Activated CD4-positive, alpha-beta memory T cell treated with anti-CD3 and anti-CD28 coated beads, Interleukin-2, amount 10 ng/mL, durations not matched to agents 7 days and 5 days (primary cell): ENCODE measurements around the gene LMBRD1. TPM values are rescaled to one million over a fixed set of nuclear protein-coding genes. Genes with fewer than 3 reads are reported as not detected.
"Not testable (repeated sequence)": the region's sequence is repeated elsewhere in the genome, so short reads cannot be mapped to it uniquely, and the experiment has no call there.

Experiments used
- CTCF ChIA-PET: fragments of 350-600 bp; sonication (Branson Sonifier 250); formaldehyde crosslinking; loops from one replicate; lab custom pipeline; 2021; ENCODE audit warnings: antibody characterized with exemption, inconsistent platforms; lab: Charles Lee
- POLR2A ChIA-PET: fragments of 350-600 bp; sonication (Branson Sonifier 250); formaldehyde crosslinking; loops from one replicate; lab custom pipeline; 2021; ENCODE audit warnings: antibody characterized with exemption; lab: Charles Lee
- DNase-seq: peaks from one replicate; pipeline ENCODE4 v3.0.0-alpha.2; 2020
- H3K27ac Mint-ChIP-seq: one replicate; pipeline ENCODE4 v1.8.0; 2021; ENCODE audit warnings: mild to moderate bottlenecking, mixed read lengths
- H3K27me3 Mint-ChIP-seq: one replicate; pipeline ENCODE4 v1.8.0; 2021; ENCODE audit warnings: mixed read lengths
- H3K36me3 Mint-ChIP-seq: one replicate; pipeline ENCODE4 v1.8.0; 2021; ENCODE audit warnings: low read depth, mixed read lengths
- H3K4me1 Mint-ChIP-seq: one replicate; pipeline ENCODE4 v1.8.0; 2021; ENCODE audit warnings: mixed read lengths
- H3K4me3 Mint-ChIP-seq: one replicate; pipeline ENCODE4 v1.8.0; 2021; ENCODE audit warnings: mild to moderate bottlenecking, mixed read lengths
- H3K9me3 Mint-ChIP-seq: one replicate; pipeline ENCODE4 v1.8.0; 2021; ENCODE audit warnings: mixed read lengths
- total RNA-seq, 2 experiments: library from RNA; stranded (reverse); gene quantifications; one replicate each; pipeline ENCODE4 v1.2.3, GENCODE V29; 2021

Gene LMBRD1
- total RNA-seq, 2 experiments from 2014 or later = 30.0 to 30.7 TPM

- CTCF ChIA-PET = no interaction called here
- Mint-ChIP-seq H3K27me3 (no peaks in the 10 kb centered on the region), H3K9me3 (no peaks in the 10 kb centered on the region), H3K27ac (no peak overlapping the region), H3K4me3 (no peak overlapping the region), H3K36me3 (no peaks in the 10 kb centered on the region), H3K4me1 (peaks cover 41% of the 10 kb centered on the region)
- POLR2A ChIA-PET = no interaction called here
- no peak for DNase-seq
These were observed 21.6 kb upstream of the LMBRD1 start for GRCh38 chr6:69818223-69818930.

- no peak for DNase-seq
- ChIA-PET POLR2A (interaction anchor here (7.4 kb wide), 1 partner anchor 19 kb away, joined by 87 read pairs; the partner anchor contains the start of gene LMBRD1), CTCF (interaction anchor here (6.4 kb wide), 1 partner anchor 20 kb away, joined by 102 read pairs; the partner anchor contains the start of gene LMBRD1)
- Mint-ChIP-seq H3K36me3 (peaks cover 5% of the 10 kb centered on the region), H3K4me3 (no peak overlapping the region), H3K9me3 (no peaks in the 10 kb centered on the region), H3K27me3 (no peaks in the 10 kb centered on the region), H3K4me1 (peaks cover 52% of the 10 kb centered on the region), H3K27ac (no peak overlapping the region)
These were observed 20.5 kb upstream of the LMBRD1 start for GRCh38 chr6:69817358-69817757.

- CTCF ChIA-PET = interaction anchor here (1.3 to 6.4 kb wide), 2 partner anchors 17 to 19 kb away, joined by 3 to 102 read pairs; partner anchors contain the start of gene LMBRD1
- Mint-ChIP-seq H3K36me3 (peaks cover 10% of the 10 kb centered on the region), H3K27ac (peak overlapping the region; percentile 82), H3K27me3 (no peaks in the 10 kb centered on the region), H3K4me3 (peak overlapping the region; percentile 69), H3K4me1 (peaks cover 60% of the 10 kb centered on the region), H3K9me3 (no peaks in the 10 kb centered on the region)
- POLR2A ChIA-PET = interaction anchor here (0.6 to 7.4 kb wide), 3 partner anchors 18 to 51 kb away, joined by 3 to 87 read pairs (median 4); partner anchors contain the start of gene LMBRD1
- DNase-seq = no peak
These were observed 19.8 kb upstream of the LMBRD1 start for GRCh38 chr6:69816569-69816968.

- Mint-ChIP-seq H3K4me1 (peaks cover 63% of the 10 kb centered on the region), H3K4me3 (peak overlapping the region; percentile 69)
- POLR2A ChIA-PET = interaction anchor here (0.6 to 7.4 kb wide), 5 partner anchors 14 to 597 kb away, joined by 3 to 87 read pairs (median 3); partner anchors contain the start of genes FAM135A and LMBRD1
These were observed 19.2 kb upstream of the LMBRD1 start for GRCh38 chr6:69816026-69816425.

GRCh38 chr6:69813508-69813907 is 16.7 kb upstream of the LMBRD1 start:
- Mint-ChIP-seq H3K9me3 (peaks cover 2% of the 10 kb centered on the region), H3K4me3 (peak overlapping the region; percentile 7), H3K27me3 (no peaks in the 10 kb centered on the region), H3K4me1 (peaks cover 59% of the 10 kb centered on the region), H3K27ac (peak overlapping the region; percentile 83), H3K36me3 (peaks cover 14% of the 10 kb centered on the region)
- ChIA-PET CTCF (interaction anchor here (2.0 to 6.4 kb wide), 2 partner anchors 9 to 16 kb away, joined by 6 to 102 read pairs; partner anchors contain the start of gene LMBRD1), POLR2A (interaction anchor here (1.0 to 7.4 kb wide), 2 partner anchors 15 to 21 kb away, joined by 3 to 87 read pairs; partner anchors contain the start of gene LMBRD1)
- no peak for DNase-seq

More at GRCh38 chr6:69816026-69816425, 19.2 kb upstream of the LMBRD1 start:
- DNase-seq = no peak
- H3K36me3 Mint-ChIP-seq = peaks cover 14% of the 10 kb centered on the region
- H3K9me3 Mint-ChIP-seq = no peaks in the 10 kb centered on the region
- CTCF ChIA-PET = interaction anchor here (0.7 to 6.4 kb wide), 4 partner anchors 15 to 19 kb away, joined by 3 to 102 read pairs (median 4); partner anchors contain the start of gene LMBRD1
- no peaks in the 10 kb centered on the region for H3K27me3 Mint-ChIP-seq
- peak overlapping the region; percentile 82 for H3K27ac Mint-ChIP-seq

- Mint-ChIP-seq H3K27me3 (no peaks in the 10 kb centered on the region), H3K36me3 (peaks cover 14% of the 10 kb centered on the region), H3K4me3 (no peak overlapping the region), H3K4me1 (peaks cover 59% of the 10 kb centered on the region), H3K27ac (peak overlapping the region; percentile 83), H3K9me3 (peaks cover 2% of the 10 kb centered on the region)
- CTCF ChIA-PET = interaction anchor here (2.0 to 6.4 kb wide), 2 partner anchors 8 to 16 kb away, joined by 6 to 102 read pairs; partner anchors contain the start of gene LMBRD1
- no peak for DNase-seq
- POLR2A ChIA-PET = interaction anchor here (1.0 to 7.4 kb wide), 2 partner anchors 15 to 21 kb away, joined by 3 to 87 read pairs; partner anchors contain the start of gene LMBRD1
These were observed 16.1 kb upstream of the LMBRD1 start for GRCh38 chr6:69812746-69813427.

- ChIA-PET CTCF (no interaction called here), POLR2A (interaction anchor here (1.2 kb wide), 1 partner anchor 38 kb away, joined by 3 read pairs; no protein-coding TSS in a partner anchor)
- no peaks in the 10 kb centered on the region for H3K27me3 Mint-ChIP-seq
These were observed 6.2 kb upstream of the LMBRD1 start for GRCh38 chr6:69802995-69803394.

GRCh38 chr6:69801711-69802110 is 4.9 kb upstream of the LMBRD1 start:
- Mint-ChIP-seq H3K4me1 (peaks cover 10% of the 10 kb centered on the region), H3K27ac (no peak overlapping the region), H3K9me3 (peaks cover 2% of the 10 kb centered on the region), H3K27me3 (no peaks in the 10 kb centered on the region), H3K36me3 (no peaks in the 10 kb centered on the region), H3K4me3 (no peak overlapping the region)
- DNase-seq = no peak
- POLR2A ChIA-PET = interaction anchor here (0.8 kb wide), 1 partner anchor 14 kb away, joined by 3 read pairs; no protein-coding TSS in a partner anchor
- CTCF ChIA-PET = interaction anchor here (1.2 kb wide), 1 partner anchor 14 kb away, joined by 3 read pairs; no protein-coding TSS in a partner anchor

More at GRCh38 chr6:69802995-69803394, 6.2 kb upstream of the LMBRD1 start:
- no peak for DNase-seq
- Mint-ChIP-seq H3K4me3 (no peak overlapping the region), H3K9me3 (no peaks in the 10 kb centered on the region), H3K4me1 (no peaks in the 10 kb centered on the region), H3K27ac (no peak overlapping the region), H3K36me3 (no peaks in the 10 kb centered on the region)

GRCh38 chr6:69801225-69801624 is 4.4 kb upstream of the LMBRD1 start:
- Mint-ChIP-seq H3K27ac (no peak overlapping the region), H3K9me3 (peaks cover 2% of the 10 kb centered on the region), H3K4me1 (peaks cover 10% of the 10 kb centered on the region), H3K4me3 (no peak overlapping the region), H3K36me3 (no peaks in the 10 kb centered on the region), H3K27me3 (no peaks in the 10 kb centered on the region)
- ChIA-PET CTCF (interaction anchor here (1.2 kb wide), 1 partner anchor 15 kb away, joined by 3 read pairs; no protein-coding TSS in a partner anchor), POLR2A (interaction anchor here (0.8 kb wide), 1 partner anchor 14 kb away, joined by 3 read pairs; no protein-coding TSS in a partner anchor)
- DNase-seq = no peak

- POLR2A ChIA-PET = interaction anchor here (5.1 kb wide), 1 partner anchor 15 kb away, joined by 87 read pairs; no protein-coding TSS in a partner anchor
These were observed 2.0 kb upstream of the LMBRD1 start for GRCh38 chr6:69798796-69799195.

GRCh38 chr6:69796073-69796641 is 653 bp downstream of the LMBRD1 start:
- Mint-ChIP-seq H3K4me3 (peak overlapping the region; percentile 90), H3K27ac (peak overlapping the region; percentile 87), H3K27me3 (no peaks in the 10 kb centered on the region), H3K36me3 (peaks cover 18% of the 10 kb centered on the region), H3K9me3 (peaks cover 2% of the 10 kb centered on the region), H3K4me1 (peaks cover 37% of the 10 kb centered on the region)
- ChIA-PET POLR2A (interaction anchor here (0.8 to 5.1 kb wide), 7 partner anchors 12 to 872 kb away, joined by 3 to 87 read pairs (median 4); partner anchors contain the start of genes COL19A1 and SMAP1), CTCF (interaction anchor here (0.6 to 3.5 kb wide), 12 partner anchors 10 to 152 kb away, joined by 3 to 102 read pairs (median 6); partner anchors contain the start of gene COL19A1)
- DNase-seq = peak; percentile 41

More at GRCh38 chr6:69798796-69799195, 2.0 kb upstream of the LMBRD1 start:
- not testable (repeated sequence) for H3K27ac Mint-ChIP-seq, H3K4me3 Mint-ChIP-seq, H3K27me3 Mint-ChIP-seq, DNase-seq, H3K9me3 Mint-ChIP-seq, H3K36me3 Mint-ChIP-seq
- CTCF ChIA-PET = interaction anchor here (3.5 kb wide), 1 partner anchor 15 kb away, joined by 102 read pairs; no protein-coding TSS in a partner anchor
- H3K4me1 Mint-ChIP-seq = peaks cover 27% of the 10 kb centered on the region
